Loucy (cell line): ENCODE results near the gene CHST2.

Experiments used
- CTCF ChIP-seq: fragments of 200-600 bp; sonication (generic); conservative IDR thresholded peaks from 2 replicates; pipeline ENCODE4 v1.5.1; 2014; ENCODE audit warnings: mild to moderate bottlenecking, antibody characterized with exemption, low read length
- EZH2phosphoT487 ChIP-seq: fragments of 200-600 bp; IDR thresholded peaks from 2 replicates; pipeline ENCODE4 v1.6.1; 2018; ENCODE audit warnings: antibody characterized with exemption, mild to moderate bottlenecking, moderate library complexity, borderline replicate concordance

- no peak for TF ChIP-seq CTCF
- no peak for TF ChIP-seq EZH2phosphoT487
Observed at GRCh38 chr3:143160437-143160836, 40.9 kb downstream of the CHST2 start.
